HG02840 (cell line): ENCODE results near the gene CCDC112.

Experiments used
- ATAC-seq: cut with Tn5 transposase; IDR thresholded peaks from one replicate; pipeline ENCODE4 v1.9.1; 2021; ENCODE audit warnings: mild to moderate bottlenecking, moderate library complexity, moderate number of reproducible peaks; ENCODE audit not compliant: unreplicated experiment, low FRiP score

The CCDC112 gene

DNA sequence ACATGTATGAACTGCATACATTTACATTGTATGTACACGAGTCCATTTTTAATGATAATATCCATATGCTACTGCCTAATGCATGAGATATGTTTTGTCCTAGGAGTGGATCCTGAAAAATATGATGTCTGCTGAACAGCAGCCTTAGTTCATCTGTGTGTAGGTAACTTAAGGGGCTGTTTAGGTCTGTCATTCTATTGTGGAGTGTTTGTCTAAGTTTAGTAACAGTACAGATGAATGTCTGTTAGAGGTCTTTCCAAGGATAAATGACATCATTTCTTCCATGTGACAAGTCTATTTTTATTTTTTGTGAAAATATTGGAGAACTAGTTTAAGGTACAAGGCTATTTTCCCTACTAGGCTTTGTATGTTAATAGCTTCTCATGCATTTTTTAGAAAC, 22.6 kb upstream of the CCDC112 start:
- no peak for ATAC-seq

DNA sequence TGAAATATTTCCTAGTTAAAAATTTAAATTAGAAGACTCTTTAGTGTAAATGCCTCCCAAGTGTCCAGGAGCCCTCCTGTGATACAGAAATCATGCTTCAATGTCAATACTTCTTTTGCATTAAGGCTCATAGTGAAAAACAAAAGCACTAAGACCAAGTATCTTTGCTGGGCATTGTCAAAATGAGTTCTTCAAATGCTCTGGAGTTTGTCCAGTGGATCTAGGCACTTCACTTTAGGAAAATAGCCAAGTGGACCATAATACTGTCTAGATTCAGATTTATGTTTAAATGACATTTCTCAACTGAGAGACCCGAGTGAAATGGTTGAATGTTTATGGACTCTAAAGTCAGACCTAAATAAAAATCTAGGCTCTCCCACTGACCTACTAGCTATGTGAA, 21.3 kb upstream of the CCDC112 start:
- ATAC-seq: no peak

DNA sequence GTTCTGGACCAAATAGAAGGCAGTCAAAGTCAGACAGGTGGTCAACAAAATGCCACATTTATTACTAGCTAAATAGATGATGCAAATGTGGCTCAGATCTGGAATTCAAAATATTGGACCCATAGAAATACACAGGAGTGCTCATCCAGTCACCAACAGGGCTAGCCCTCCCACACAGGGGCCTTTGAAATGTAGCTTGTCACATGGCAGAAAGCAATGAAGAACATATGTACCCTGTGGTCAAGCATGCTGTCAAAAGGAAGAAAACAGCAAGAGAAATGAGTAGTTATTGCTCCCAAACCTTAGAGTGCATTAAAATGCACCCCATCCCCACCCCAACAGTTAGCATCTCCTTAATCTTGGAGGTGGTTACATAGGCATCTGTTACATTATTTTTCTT, 20.9 kb upstream of the CCDC112 start:
- no peak for ATAC-seq

DNA sequence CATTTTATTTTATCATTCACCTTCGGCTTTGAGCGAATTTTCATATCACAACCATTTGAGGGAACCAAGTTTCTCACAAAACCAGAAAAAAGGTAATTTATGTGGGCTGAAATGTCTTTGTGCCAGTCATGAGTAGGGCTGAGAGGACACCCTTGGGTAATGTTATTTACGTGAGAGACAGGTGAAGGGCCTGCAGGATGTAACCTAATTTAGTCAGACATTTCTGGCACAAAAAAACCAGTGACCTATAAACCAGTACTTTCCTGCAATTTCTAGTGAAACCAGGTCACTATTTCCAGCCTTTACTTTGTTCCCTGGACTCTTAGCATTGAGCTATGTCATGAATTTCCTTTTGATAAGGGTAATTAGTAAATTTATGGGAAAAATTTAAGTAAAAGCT, 17.2 kb upstream of the CCDC112 start:
- no peak for ATAC-seq

DNA sequence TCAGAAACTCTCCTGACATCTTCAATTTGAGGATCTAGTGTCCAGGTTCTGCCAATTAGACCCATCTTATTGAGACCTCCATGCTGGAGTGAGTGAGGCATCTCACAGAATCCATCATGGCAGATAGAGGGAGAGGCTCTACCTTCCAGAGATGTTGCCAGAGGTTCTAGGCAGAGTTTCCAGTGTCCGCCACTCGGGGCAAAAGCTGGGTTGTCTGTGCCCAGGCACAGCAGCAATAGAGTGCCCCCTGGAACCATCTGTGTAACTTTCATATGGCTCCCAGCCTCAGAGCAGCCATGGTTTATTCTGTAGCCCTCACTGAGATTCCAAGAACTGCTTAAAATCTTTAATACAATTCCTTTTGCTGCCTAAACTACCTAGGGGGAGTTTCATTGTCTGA, 16.6 kb upstream of the CCDC112 start:
- ATAC-seq: no peak

DNA sequence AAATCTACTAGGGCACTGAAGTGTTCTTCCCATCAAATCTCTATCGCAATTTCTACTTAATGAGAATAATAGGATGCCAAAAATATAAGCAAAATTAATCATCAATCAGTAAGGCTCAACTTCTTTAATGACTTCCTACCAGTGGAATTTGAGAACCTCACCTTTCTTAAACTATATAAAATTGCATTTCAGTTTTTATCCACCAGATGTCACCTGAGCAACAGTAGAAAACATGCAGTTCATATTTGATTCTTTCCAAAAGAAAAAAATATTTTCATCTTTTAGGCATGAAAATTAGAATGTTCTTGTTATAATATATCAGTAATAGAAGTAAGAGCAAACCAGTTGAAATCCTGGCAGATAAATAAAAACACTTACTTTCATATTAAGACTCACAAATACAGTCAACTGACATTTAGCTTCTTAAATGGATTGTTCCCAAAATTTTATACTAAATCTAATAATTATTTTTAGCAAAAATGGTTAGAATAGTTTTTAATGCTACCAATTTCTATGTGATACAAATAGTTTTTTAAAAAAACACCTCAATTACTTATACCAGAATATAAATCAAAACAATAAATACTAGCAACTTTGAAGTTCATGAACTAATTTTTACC, 13.4 kb upstream of the CCDC112 start:
- no peak for ATAC-seq

DNA sequence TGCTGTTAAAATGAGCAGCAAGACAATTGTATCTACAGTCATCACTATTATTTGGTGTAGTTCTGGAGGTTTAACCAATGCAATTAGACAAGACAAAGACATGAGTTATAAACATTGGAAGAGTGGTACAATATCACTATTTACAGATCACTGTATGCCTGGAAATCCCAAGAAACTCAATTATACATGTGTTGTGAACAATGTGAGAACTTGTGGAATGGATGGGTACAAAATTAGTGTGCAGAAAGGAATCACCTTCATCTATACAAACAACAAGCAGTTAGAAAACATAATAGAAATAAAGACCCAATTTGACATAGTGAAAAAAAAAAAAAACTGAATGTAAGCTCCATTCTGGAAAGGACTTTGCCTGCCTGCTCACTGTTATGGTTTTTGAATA, 12.4 kb upstream of the CCDC112 start:
- ATAC-seq: no peak

DNA sequence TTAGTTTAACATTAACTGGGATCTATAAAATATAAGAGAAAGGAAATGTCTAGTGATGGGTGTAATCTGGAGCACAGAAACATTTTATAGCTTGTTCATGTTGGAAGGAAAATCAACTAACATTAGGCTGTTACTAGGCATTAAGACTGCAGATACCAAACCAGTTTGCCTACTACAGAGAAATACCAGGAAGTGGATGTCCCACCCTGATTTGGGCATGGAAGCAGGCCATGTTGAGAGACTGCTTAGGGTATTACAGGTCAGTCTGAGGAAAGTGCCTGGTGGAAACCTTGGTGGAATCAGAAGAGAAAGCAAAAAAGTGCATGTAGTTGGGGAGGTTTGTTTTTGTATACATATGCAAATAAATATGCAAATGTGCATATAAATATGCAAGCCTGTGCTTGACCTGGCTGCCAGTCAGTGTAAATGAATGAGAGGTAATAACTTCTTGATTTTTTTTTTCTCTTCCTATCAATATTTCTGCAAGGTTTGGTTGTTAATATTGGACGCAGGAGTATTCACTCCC, 9.6 kb upstream of the CCDC112 start:
- ATAC-seq: no peak

DNA sequence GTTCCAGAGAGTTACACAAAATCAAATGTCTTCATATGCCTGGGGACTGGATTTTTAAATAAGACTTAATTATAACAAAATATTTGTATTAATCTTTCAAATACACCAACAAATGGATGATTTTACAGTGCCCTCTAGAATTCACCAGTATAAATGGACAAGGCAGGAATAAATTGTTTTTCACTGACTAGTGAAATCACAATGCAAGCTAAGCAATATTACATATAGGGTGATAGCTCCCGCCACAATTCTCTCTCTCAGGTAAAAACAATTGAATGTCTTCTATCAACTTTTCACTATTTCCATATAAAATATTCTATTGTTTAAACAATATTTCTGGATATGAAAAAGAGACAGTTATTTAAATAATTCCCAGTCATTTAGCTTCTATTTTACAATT, 8.0 kb upstream of the CCDC112 start:
- ATAC-seq: no peak

DNA sequence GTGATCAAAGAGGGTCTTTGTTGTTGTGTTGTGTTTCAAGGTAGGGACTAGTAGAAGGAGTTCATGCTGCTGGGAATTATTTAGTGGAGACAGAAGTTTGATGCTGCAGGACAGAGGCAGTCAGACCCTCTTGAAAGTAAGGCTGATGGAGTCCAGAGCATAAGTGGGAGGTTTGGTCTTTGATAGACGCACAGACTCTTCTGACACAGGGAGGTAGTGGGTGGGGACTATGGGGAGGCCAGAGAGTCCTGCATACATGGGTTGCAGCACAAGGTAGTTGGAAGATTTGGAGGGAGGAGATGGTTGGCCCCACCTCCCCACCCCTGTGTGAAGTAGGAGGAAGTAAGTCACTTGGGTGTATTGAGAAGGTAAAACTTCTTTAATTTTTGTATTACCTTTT, 2.4 kb upstream of the CCDC112 start:
- no peak for ATAC-seq

DNA sequence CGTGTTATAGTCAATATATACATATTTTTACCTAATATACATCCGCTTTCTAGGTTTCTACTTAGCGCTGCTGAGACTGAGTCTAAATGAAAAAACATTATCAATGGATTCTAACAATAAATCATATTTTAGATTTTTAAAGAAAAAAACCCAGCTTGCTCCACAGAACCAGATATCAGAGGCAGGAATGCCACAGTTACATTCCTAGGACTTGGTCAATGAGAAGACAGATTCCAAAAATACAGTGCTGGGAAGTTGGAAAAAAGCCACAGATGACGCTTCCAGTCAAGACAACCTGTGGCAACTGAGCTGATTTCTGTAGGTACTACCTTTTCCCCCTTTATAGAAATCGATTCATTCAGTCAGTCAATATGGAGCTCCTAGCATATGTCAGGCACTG, 577 bp upstream of the CCDC112 start:
- no peak for ATAC-seq

DNA sequence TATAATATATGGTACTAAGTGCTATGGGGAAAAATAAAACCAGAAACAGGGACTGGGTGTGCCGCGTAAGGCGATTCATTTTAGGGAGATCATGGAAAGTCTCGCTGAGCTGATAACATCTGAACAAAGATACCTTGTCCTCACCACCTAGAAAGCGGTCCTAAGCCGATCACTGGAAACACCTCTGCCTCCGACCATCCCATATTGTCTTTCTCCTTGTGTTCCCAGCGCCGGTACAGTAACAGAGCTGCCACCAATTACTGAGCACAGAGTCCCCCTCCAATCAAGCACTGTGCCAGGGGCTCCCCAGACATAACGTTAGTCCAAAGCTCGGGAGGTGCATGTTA, 704 bp downstream of the CCDC112 start:
- ATAC-seq: peak; percentile 24

DNA sequence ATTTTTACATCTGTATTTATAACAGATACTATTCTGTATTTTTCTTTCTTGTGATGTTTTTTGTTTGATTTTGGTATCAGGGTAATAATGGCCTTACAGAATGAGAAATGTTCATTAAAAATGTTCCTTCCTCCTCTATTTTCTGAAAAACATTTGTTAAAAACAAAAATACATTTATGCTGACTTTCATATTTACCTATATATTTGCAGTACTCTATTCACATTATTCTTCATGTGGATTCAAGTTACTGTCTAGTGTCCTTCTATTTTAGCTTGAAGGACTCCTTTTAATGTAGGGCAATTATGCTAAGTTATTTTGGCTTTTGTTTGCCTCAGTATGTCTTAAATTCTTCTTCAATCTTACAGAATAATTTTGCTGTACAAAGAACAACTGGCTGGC, 5.1 kb downstream of the CCDC112 start:
- ATAC-seq: no peak

DNA sequence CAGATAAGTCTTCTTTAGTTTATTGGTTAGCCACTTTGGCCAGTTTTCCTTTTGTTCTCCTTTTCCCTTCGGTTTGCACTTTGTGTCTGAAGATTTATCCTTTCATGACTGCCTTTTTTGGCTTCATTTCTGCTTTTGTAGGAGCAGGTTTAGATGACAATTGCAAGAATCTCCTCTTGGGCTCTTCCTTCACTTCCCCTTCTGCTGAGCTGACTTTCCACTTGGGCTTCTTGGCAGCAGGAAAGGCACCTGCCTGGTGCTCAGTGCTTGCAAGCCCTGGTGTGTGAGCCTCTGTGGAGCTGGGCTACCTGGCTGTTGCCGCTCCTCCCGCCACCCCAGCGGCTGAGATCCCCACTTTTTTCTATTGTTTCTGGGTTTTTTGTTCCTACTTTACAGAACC, 7.3 kb downstream of the CCDC112 start:
- no peak for ATAC-seq

DNA sequence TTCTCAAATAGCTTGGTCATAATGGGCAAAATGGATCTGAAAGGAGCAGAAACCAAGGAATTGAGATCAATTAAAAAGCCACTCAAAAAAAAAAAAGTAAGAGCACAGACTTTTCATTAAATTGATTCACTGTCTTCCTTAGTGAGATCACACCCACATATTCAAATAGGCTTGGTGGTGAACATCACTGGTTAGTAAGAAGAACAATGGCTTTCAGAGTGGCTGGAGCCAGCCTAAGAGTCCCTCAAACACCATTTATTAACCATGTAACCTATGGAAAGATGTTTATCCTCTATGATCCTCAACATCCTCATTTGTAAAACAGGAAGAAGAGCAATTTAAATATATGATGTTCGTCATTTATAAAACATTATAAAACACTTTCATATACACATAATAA, 12.4 kb downstream of the CCDC112 start:
- no peak for ATAC-seq

DNA sequence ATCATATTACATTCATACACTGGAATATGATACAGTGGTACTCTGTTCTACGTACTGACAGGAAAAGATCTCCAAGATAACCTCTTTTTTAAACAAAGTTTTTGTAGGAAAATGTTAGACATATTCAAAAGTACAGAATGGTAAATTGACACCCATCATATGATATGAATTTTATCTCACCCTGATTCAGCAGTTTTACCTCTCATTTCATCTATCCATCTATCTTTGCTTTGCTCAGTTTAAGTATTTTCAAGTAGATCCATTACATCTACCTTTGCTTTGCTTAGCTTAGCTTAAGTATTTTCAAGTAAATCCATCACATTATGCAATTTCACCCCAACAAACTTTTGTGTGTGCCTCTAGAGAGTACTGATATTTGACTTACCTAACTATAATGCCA, 14.3 kb downstream of the CCDC112 start:
- ATAC-seq: no peak

DNA sequence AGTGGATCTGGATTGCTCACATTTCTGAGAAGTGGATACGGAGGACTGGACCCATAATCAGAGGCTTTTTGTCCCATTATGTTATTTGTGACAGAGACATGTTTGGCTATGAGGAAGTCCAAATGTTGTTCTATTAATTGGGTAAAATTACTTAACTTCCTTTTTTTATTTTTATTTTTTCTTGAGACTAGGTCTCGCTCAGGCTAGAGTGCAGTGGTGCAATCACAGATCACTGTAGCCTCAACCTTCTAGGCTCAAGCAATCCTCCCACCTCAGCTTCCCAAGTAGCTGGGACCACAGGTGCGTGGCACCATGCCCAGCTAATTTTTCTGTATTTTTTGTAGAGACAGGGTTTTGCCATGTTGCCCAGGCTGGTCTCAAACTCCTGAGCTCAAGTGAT, 21.9 kb downstream of the CCDC112 start:
- ATAC-seq: no peak

DNA sequence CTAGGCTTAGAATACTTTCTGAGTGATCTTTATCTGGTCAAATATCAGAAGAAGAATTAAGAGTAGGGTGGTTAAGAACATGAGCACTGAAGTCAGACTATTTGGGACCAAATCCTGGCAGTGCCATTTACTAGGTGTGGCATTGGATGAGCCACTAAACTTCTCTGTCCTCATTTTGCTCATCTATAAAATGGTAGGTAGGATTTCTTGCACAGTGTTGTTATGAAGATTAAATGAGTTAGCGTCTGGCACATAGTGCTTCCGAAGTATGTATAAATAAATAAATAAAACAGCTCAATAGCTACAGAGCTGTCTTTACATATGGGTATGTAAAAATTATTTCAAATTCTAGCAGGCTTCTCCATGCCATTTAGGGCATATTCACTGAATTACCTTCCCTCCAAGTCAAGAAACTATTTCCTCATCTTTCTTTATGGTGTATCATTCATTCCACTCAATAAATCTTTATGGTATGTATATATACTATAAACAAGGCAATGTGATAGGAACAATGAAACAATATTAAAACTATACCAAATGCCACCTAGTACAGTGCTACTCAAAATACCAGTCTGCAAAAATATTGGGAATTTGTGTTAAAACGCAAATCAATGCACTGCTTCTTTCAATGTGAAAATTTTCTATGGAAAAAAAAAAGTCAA, 24.0 kb downstream of the CCDC112 start:
- ATAC-seq: no peak

DNA sequence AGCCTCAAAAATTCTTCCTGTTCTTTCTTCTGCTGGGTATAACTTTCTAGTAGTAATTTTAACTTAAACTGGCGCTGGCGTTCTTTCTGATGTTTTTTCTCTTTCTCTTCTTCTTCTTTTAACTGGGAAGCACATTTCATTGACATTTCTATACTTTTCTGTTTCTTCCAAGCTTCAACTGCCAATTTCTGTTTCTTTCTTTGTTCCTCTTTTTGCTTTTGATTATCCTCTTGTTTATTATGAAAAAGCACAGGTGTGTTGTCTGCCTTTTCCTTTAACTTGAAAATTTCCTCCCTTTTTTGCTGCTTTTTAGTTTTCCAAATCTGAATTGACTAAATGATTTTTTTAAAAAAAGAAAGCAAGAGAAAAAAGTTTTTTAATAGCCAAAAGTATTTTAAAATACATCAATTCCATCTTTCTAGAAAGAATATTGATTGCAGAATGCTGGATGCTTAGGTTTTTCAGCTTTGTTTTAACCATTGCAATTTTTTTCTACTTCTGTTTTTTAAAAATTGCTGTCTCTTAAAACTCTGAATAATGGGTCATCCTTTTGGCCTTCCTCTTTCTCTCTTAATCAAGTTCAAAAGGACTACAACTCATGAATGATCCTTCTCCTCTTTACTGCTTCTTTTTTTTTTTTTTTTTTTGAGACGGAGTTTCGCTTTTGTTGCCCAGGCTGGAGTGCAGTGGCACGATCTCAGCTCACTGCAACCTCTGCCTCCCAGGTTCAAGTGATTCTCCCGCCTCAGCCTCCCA, 25.0 kb downstream of the CCDC112 start:
- ATAC-seq: no peak

DNA sequence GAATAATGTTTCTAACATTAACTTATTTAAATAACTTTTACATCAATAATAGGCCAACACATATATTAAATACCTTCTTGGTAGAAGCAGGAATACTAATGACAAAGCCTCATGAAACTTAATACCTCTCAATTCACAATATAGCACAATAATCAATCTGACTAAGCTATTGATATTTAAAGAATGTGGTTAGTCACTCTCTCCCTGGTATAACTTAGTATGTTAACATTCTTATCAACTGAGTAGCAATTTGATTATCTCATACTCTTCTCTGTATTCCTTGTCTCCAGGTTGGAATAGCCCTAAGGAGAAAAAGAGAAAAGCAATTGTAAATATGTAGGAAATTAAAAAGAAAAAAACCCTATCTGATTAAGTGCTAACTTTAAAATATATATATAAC, 28.8 kb downstream of the CCDC112 start:
- no peak for ATAC-seq

DNA sequence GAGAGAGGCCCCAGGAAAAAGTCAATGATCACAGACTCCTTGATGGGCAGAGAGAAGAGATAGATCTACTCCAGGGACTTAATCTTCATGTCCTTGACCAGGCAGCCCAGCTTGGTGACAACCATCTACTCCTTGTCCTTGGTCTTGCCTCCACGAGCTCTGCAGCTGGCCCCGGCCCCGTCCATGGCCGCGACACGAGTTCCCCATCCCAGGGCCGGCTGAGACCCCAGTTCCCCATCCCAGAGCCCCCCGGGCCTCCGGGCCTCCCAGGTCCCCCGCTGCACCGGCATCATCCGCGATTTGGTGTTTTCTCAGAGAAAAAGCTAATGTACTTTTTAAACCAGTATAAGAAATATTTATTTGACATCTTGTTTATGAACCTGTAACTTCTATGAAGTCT, 31.2 kb downstream of the CCDC112 start:
- ATAC-seq: no peak

DNA sequence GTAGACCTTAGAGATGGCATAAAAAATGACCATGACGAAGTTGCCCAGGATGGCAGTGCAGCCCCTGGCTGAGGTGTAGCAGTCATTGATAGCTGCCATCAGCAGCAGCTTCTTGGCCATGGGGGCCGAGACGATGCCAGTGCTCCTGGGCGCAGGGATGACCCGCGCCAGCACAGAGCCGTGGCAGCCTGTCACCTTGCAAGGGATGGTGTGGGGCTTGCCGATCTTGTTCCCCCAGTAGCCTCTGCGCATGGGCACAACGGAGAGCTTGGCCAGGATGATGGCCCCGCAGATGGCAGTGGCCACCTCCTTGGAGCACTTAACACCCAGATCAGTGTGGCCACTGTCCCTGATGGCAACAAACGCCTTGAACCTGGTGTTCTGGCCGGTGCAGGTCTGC, 31.7 kb downstream of the CCDC112 start:
- ATAC-seq: no peak
